HG03469 (cell line): Measurements from ENCODE around the gene PHACTR3.
"Not testable (repeated sequence)": the region's sequence is repeated elsewhere in the genome, so short reads cannot be mapped to it uniquely, and the experiment has no call there.

Experiments used
- ATAC-seq: cut with Tn5 transposase; IDR thresholded peaks from one replicate; pipeline ENCODE4 v1.9.1; 2021; ENCODE audit warnings: mild to moderate bottlenecking, moderate library complexity, moderate number of reproducible peaks; ENCODE audit not compliant: unreplicated experiment

PHACTR3 gene

DNA sequence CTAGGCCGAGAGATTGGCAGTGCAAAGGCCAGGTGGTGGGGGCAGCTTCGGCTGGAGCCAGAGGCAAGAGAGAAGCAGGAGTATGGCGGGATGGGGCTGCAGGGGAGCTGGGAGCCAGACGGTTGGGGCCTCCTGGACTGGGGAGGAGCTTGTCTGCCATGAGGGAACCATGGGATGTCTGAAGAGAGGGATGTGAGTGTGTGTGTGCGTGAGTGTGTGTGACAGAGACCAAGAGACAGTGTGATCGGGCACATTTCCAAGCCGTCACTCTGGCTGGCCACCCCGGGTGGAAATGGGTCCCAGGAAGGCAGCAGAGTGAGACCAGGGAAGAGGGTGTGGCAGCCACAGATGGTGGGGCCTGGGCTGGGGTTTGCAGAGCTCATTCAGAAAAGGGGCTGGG lies 13.8 kb downstream of the PHACTR3 start:
- no peak for ATAC-seq

DNA sequence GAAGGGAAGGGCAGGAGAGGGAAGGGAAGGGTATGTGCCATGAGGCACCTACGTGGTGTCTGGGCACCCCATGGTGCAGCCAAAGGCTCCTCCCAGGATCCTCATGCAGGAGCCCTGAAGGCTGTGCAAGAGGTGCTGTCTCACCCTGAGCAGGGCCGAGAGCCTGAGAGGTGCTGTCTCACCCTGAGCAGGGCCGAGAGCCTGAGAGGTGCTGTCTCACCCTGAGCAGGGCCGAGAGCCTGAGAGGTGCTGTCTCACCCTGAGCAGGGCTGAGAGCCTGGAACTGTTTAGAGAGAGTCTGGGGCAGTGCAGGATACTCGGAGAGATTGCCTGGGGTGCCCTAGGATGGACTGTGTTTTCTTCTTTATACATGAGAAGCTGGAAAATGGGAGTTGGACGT lies 14.2 kb downstream of the PHACTR3 start:
- ATAC-seq, result not testable (repeated sequence)

DNA sequence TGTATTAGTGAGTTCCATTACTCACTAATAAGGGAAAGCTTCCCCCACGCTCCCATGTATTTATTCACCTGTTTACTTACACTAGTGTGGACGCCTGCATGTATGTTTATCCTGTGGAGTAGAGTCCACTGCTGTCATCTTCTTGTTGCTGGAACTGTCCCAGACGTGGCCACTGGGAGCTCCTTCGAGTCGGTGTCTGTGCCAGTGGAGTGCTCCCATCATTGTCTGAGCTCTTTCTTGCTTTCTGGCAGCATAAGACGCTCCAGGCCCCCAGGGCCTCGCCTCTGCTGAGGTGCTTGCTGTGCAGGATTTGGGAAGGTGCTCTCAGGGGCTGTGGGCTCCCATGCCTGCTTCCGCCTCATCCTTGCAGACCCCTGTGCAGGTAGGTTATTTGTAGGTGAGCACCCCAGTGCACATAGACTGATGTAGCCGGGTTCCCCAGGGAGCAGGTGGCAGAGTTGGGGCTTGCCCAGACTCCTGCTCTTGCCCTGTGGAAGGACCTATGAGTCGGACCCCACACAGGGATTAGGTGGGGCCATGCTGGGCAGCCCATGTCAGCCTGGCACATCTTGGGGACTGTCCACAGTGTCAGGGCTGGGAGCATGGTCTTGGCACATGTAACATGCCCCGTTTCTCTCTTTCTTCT lies 16.6 kb downstream of the PHACTR3 start:
- ATAC-seq, result no peak

DNA sequence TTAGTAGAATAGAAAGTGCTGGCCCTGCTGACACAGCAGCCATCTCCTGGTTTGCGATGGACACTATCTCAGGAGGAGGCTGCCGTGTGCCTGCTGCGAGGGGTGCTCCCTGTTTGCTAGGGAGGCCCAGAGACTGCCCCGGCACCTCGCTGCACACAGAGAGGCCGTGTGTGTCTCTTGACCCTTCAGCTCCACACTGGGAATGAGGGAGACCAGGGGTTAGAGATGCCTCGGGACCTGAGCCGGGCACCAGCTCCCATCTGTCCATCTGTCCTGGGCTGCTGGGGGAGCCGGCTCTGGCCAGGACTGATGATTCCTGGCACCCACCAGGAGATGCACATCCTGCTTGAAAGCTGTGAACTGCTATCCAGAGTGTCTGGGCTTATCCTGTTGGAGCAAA lies 18.2 kb downstream of the PHACTR3 start:
- ATAC-seq, result no peak

DNA sequence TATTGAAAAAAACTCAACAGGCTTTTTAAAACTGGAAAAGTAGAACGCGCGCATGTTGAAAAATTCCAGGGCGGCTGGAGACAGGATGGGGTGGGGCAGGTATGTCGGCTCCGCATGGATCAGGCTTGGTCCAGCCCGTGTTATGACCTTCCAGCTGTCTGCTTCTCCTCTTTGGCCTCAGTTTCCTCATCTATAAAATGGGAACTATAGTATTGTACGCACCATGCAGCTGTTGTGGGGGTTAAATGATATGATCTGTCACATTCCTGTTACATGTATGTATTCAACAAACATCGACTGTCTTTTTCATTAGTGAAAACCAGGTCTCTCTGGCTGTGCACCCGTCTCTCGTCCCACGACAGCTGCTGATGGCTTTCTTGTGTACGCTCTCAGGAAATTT lies 18.8 kb downstream of the PHACTR3 start:
- no peak for ATAC-seq

DNA sequence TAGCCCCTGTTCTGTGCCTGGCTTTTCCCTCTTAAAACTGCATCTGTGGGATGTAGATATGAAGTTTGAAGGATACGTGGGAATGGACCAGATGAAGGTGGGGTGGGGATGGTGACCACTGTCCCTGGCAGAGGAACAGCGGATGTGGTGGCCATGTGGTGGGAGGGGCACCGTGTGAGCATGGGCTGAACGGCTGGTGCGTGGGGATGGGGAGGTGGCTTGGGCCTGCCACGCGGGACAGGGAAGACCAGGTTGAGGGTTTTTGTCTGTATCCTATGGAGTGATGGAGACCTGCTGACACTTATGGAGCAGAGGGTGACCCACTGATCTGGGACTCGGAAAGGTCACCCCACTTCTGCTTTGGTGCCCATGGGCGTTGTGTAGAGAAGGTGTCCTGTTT lies 19.2 kb downstream of the PHACTR3 start:
- ATAC-seq, result no peak

DNA sequence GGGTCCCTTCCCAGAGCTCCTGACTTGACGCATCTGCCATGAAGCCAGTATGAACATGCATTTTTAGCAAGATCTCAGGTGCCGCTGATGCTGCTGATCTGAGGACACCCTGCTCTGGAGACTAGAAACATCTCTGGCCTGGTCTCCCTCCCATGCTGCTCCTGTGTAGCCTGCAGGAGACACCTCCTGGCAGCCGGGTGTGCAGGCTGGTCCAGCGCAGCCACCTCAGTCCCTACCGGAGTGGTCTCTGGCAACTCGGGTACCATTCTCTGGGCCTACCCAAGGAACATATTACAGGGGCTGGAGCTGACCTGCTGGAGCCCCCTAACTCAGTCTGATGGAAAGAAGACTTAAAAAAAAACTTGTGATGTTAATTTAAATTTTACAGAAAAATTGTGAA lies 20.1 kb downstream of the PHACTR3 start:
- no peak for ATAC-seq

DNA sequence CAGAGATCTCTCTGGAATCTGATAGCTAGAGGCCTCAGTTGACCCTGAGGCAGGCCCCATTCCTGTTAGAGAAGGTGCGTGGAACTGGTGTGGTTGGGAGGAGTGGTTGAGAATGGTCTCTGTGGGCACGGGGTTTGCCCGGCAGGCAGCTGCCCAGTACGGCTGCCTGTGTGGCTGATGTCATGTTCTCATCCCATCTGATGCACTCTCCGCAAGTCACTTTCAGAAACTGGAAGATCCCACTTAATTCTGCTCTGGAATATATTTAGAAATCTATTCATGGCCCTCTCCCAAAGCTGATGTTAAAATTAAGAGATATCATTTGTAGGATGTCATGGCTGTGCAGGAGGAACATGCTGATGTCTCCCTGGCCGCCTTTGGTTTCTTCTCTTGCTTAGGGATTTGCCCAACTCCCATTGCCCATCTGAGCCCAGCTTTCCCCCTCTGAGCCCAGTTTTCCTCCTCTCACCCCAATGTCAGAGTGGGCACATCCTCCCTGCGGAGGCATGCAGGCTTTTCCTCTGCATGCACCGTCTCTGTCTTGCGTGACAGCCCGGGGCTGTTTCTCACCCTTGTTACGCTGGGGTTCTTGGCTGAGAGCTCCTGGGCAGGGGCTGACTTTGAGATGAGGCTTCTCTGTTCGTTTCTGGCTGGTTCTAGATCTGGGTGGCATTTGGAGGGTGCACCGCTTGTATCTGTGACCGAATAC lies 21.0 kb downstream of the PHACTR3 start:
- ATAC-seq, result no peak

DNA sequence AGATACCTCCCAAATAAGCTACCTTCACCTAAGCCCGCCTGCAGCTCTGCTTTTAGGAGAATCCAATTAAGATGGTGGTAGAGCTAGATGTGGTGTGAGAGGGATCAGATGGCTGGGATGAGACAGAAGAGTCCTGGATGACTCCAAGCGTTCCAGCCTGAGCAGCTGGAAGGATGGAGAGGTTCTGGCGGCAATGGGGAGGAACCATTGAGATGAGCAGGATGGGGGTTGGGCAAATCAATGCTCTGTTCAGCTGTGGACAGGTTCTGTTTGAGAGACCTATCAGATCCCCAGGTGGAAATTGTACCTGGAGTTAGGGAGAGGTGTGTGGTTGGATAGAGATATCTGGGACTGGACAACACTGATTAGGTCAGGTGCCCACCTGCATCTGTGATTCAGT lies 23.0 kb downstream of the PHACTR3 start:
- ATAC-seq, result no peak

DNA sequence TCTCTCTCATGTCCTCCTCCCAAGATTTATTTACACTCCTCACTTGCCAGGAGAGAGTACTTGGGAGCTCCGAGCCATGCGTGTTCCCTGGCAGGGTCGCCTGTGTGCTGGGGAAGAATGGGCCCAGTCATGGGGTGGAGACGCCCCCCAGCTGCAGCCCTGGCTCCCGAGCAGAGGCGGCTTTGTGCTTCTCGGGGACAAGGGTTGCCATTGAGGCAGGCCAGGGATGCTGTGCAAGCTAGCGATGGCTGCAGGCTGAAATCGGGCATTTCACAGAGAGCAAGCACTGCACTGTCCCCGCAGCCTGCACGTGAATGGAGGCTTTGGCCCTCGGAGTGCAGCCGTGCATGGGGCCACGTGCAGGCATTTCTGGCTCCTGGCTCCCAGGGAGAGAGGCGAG lies 23.8 kb downstream of the PHACTR3 start:
- ATAC-seq, result no peak

DNA sequence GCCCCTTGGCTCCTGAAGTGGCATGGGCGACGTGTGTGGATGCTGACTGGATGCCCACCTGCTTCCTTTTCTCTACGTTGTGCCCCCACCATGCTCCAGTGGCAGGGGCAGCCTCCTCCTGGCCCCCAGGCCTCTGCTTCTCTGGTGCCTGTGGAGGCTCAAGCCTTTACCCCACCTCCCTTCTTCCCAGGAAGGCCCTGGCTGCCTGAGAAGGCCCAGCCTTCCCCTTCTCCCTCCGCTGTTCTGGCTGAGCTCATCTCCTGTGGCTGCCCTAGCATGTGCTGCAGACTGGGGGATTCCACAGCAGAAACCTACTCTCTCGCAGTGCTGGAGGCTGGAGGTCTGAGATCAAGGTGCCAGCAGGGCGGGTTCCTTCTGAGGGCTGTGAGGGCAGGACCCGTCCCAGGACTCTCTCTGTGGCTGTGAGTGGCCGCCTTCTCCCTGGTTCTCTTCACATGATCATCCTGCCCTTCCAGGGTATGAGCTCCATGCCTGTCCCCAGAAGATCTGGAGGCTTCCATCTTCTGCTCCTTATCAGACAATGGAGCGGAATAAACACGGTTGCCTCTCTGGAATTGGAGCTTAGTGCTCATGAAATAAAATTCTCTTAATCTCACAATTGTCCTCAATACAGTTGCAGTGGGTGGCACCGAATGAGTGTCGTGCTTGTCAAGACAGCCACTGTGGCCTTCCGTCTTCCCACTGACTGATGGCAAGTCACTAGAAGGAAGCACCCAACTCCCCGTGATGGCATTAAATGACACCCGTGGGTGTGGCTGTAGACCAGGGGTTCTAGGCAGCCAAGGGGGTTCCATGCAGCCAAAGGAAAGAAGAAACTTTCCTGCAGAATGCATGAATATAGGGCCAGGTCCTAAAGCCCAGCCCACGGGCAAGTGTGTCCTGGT lies 25.1 kb downstream of the PHACTR3 start:
- ATAC-seq, result no peak

DNA sequence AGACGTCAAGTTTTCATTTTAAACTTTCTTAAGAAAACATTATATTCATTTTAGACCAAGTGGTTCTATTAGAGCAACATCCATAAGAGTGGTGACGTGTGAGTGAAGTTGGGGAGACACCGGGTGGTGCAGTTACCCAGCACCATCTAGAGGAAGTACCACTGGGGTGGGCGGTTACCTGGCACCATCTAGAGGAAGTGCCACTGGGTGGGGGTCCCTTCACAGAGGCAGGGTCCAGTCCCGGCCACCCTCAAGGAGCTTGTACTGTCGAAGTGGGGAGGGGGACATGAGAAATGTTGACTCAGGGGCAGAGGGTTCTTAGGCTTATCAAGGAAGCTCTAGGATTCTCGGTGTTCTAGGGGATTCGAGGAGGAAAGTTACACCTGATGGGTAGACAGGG lies 26.2 kb downstream of the PHACTR3 start:
- ATAC-seq, result no peak

DNA sequence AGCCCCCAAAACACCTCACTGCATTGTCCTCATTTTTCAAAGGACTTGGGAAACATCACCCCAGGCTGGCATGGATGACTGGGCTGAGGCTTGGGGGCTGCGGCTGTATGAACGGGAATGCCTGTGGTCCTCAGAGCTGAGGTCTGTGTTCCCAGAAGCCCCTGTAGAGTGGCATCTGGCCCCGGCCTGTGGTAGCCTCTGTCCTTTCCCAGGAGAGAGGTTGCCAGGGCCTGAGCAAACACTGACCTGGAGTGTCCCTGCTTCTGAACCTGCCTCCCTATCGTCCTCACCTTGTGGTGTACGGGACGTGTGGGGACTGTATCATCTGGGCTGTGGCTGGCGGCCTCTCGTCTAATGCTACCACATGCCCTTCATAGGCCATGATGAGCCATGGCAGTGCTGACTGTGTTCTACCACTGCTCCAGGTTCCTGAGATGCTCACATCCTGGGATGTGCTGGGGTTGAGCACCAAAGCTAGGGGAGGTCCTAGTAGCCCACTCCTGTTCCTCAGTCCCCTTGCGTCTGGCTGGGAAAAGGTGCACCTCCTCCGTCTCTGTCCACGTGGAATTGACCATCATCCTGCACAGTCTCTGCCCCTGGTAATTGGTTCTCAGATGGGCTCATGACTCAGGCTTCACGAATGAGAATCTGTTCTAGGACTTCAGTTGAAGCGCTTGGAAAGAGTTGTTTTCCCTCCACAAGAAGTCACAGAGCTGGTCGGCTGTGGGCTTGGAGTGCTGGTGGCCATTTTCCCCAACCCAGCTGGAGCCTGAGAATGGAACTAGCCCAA lies 27.6 kb downstream of the PHACTR3 start:
- ATAC-seq, result no peak

DNA sequence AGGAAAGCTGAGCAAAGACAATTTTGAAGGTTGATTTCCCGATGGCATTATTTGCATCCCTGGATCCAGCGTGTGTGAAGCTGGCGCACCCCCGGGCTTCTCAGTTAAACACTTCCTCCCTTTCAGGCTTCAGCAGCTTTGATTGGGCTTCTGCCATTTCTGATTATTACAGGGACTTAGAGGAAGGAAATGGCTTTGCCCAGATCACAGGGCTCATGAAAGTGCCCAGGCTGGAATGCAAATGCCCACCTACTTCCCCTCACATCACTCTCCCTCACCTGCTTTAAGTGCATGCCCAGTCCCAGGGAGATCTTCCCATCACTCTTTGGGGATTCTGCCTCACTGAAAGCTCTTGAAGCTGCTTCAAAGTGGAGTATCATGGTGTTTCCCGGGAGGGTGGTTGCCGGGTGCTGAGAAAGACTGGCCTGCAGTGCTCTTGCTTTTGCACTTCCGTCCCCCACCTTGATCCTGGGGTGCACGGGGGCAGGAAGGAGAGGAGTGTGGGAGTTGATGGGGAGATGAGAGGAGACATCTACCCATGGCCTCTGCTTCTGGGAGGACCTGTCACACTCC lies 28.3 kb downstream of the PHACTR3 start:
- ATAC-seq, result no peak

DNA sequence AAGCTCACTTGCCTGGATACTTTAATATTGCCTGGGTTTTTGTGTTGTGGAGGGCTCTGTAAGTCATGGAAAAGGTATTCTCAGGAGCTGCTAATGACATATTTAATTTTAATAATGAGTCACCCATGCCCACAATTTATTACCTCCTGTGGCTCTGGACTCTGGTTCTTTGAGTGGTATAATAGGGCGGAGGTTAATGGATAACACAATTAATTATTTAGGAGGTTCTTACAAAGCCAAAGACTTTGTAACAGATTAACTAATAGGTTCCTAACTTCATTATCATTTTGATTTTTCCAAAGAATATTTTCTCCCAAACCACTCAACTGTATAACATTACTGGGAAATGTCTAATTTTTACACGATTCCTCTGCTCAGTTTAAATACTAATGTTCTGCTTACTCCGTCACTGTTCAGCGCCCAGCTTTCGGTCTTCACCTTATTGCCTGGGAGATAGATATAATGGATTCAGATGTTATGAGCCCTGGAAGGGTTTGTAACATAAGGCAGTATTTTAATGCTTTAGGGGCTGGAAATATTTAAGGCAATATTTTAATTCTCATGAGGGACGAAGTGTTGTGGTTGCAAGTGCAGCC lies 29.4 kb downstream of the PHACTR3 start:
- no peak for ATAC-seq

DNA sequence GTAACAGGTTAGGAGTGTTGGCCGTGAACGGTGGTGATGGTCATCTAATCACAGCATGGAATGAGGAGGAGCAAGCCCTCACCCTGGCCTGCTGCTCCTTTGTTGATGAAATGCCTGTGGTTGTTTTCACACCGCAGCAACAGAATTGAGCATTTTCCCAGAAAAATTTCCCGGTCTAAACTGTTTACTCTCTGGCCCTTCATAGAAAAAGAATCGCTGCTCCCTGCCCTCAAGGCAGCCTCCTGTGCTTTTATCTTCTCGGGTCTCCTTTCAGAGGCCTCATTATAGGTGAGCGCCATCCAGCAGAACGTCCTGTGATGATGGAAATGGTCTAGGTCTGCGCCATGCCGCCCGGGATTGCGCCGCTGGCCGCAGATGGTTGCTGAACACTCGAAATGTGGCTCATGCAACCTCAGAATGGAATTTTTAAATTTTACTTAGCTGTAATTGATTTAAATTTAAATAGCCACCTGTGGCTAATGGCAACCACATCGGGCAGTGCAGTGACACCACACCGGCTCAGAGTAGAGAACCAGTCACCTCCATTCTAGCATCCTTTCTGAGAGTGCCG lies 30.2 kb downstream of the PHACTR3 start:
- ATAC-seq, result no peak

DNA sequence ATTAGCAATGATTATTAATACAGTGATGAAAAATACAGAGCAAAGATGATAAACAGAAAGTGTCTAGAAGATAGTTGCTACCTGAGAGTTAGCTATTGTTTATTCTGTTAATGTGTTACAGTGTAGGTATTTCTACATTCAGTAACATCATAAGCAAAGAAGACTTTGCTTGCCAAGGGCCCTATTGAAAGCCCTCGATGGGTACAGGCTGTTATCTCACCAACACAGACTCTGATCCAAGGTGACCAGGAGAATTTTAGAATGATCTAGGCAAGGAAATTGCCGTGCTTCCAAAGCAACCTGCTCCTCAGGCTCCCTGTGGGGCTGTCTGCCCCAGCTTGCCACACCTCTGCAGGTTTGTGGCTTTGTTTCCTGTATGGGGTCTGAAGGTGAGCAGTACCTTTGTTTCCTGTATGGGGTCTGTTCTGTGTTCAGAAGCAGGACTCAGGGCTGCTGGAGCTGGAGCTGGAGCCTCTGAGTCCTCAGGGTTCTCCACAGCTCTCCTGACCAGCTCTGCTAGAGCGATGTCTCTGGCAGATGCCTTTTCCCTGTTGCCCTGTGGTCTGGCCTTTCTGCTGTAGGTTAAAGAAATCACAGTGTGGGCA lies 32.5 kb downstream of the PHACTR3 start:
- ATAC-seq, result no peak

DNA sequence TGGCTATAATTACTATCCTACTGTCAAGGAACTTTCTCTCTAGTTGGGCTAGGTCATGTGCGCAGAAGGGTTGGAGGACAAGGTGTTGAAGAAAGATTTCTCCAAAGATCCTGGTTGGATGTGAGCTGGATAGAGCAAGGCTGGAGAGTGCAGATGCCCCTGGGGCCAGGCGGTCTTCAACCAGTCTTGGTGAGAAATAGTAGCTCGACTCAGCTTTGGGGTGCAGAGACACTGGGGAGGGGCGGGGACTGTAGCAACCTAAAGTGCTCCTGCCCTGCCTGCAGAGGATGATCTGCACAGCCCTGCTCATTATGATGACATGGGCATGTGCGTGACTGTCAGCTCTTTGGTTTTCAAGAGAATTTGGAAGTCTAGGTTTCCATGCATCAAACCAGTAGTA lies 35.9 kb downstream of the PHACTR3 start:
- ATAC-seq, result no peak

DNA sequence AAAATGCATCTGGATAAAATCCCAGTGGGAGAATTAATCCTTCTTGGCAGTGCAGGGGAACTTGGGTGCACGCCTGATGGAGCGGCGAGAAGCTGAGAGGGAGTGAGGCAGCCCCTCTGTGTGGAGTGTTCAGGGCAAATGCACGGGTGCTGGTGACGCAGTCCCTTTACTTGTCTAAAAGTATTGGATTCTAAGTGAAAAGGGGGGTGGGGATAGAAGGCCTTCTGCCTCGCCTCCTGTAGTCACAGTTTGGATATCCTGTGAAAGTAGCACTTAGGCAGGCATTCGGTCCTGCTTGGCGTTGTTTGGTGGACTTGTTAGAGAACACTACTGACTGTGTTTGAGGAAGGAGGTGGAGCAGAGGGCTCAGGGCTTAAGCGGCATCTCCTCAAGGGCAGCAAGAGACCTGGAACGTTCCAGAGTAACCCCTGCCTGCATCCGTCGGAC lies 39.3 kb downstream of the PHACTR3 start:
- ATAC-seq, result no peak
